Retinal pigment epithelial cell (primary cell): ENCODE results near the gene ASB7.

ENCODE experiments used
- DNase-seq: peaks from one replicate; pipeline ENCODE4 v3.0.0-alpha.2; 2010; ENCODE audit warnings: low read depth
- H3K4me3 ChIP-seq: 2 replicates; pipeline ENCODE4 v1.5.1; 2011; ENCODE audit warnings: mild to moderate bottlenecking, low read length, control low read depth, moderate library complexity
- CTCF ChIP-seq: conservative IDR thresholded peaks from 2 replicates; pipeline ENCODE4 v1.5.1; 2011; ENCODE audit warnings: low read depth, low read length, control low read depth, inconsistent platforms

ASB7 gene

DNA sequence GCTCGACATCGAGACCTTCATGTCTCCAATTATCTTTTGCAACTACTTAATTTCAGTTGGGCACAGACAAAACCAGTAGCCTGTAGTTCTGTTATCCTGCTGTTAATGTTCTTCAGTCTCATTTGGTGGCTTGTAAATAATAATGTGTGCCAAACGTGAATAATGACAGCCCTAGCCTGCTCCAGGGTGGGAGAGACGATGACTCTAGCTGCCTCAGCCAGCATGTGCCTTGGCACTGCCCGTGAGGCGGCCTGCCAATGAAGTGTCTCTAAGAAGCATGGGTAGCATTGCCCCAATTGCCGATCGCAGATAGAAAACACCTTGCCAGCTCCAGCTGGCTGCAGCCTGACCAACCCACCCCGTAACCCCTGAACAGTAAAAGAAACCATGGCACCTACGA, 58.8 kb downstream of the ASB7 start:
- DNase-seq = no peak
- TF ChIP-seq CTCF = no peak
- no peak overlapping the region for H3K4me3 ChIP-seq

DNA sequence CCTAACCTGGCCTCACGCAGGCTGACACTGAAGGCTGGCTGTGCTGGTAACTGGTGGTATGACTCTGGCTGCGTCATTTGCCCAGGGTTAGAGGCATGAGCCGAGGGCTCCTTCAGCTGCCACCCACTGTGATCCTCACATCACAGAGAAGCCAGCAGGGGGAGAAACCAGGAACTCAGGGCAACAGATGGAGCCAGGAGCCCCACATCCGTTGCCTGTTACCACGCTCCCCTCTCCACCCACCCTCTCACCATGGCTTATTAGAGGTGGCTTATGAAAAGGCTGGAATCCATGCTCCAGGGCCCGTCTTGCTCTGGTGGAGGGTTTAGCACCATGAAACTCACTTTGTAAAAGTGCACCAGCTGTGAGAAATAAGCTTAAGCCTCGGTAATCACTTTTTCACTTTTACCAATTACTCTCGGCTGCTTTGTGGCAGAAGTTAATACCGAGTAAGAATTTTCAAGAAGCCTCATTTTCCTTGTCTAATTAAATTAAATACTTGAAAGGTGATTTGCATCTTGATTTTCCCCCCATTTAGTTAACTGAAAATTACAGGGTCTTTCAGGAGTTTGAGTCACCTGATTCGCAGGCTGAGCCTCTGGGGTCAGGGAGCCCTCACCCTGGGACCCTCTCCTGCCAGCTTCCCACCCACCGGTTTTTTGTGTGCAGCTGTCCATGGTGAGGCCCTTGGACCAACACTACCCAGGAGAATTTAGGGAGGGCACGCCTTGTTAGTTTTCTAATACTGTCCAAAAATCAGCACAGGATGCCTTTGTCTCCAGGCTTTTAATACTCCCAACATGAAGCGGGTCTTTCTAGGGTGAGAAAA, 60.9 kb downstream of the ASB7 start:
- TF ChIP-seq CTCF = peak; percentile 58
- DNase-seq = peak; percentile 55
- no peak overlapping the region for H3K4me3 ChIP-seq

- TF ChIP-seq CTCF = no peak
- no peak overlapping the region for H3K4me3 ChIP-seq
- DNase-seq = no peak
Observed at GRCh38 chr15:100663915-100664281, 61.5 kb downstream of the ASB7 start.

DNA sequence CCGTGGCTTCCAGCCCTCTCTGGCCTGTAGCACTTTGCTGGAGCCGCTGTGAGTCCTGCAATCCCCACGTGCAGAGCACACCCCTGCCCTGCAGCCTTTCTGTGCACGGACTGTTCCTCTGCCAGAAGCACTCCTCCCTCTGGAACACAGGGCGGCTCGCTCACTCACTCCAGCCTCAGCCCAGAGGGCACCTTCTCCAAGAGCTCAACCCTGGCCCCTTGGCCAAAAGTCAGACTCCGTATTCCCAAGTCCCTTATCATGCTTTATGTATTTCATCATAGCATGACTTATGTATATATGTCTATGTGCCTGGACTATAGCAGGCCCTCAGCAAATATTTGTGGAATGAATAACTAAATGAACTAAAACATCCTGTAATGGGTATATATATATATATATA, 63.2 kb downstream of the ASB7 start:
- no peak overlapping the region for H3K4me3 ChIP-seq
- DNase-seq = no peak
- no peak for TF ChIP-seq CTCF

DNA sequence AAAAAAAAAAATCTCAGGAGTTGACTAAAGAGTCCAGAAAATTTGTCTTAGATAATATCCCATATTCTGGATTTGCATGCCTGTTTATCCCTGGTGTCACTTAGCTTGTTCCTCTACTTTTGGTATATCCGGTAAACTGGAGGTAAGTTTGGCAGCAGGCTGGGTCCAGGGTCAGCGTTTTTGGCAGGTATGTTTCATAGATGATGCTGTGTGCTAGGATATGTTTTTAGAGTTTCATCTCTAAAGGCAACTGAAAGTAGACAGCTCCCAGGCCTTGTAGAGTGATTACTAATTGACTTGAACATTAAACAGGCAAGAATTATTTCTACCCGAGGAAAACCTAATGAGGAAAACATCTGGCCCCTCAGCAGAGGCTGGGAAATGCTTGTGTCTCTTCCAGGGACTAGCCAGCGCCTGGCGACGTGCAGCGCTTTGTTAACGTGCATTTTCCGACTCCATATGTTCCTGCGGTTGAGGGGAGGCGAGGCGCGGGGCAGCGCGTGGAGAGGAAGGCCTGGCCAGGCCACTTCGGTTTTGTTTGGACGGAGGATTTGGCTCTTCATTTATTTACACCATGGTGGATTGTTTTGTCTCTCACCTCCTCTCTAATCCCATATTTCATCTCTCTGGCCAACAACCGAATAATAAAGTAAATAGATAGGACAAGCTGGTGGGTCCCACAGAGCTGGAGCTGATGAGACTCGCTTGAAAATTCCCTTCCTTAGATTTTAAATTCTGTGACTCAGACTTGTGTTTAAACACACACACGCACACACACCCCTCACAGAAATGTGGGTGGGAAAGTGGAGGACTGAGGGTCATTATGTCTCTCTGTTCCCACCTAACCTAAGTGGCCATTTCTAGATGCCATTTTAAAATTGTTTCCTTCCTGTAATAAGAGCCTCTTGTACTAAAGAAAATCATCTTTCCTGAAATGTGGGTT, 65.3 kb downstream of the ASB7 start:
- H3K4me3 ChIP-seq = no peak overlapping the region
- TF ChIP-seq CTCF = no peak
- no peak for DNase-seq

GRCh38 chr15:100668348-100668745, 66.0 kb downstream of the ASB7 start:
- no peak for DNase-seq
- H3K4me3 ChIP-seq = no peak overlapping the region
- no peak for TF ChIP-seq CTCF
